GM12878 (cell line): ENCODE data around the gene NUDT16L1. TPM values are rescaled to one million over a fixed set of nuclear protein-coding genes. Genes with fewer than 3 reads are reported as not detected.

ENCODE experiments used
- ASH2L ChIP-seq: fragments of 300-600, 200-600 bp; sonication (generic); IDR thresholded peaks from 2 replicates; pipeline ENCODE4 v1.6.1; 2017; ENCODE audit warnings: low read depth, mild to moderate bottlenecking, borderline replicate concordance
- ETV6 ChIP-seq, 2 experiments: fragments of 450-650 bp in 1 of 2; IDR thresholded peaks in 1 of 2; conservative IDR thresholded peaks in 1 of 2; 2 replicates each; pipeline ENCODE4 v1.6.1; 2014; ENCODE audit warnings: antibody characterized with exemption in 1 of 2, borderline replicate concordance in 1 of 2, low read depth in 1 of 2, mild to moderate bottlenecking in 1 of 2, moderate library complexity in 1 of 2
- IKZF1 ChIP-seq: fragments of 450-650 bp; conservative IDR thresholded peaks from 2 replicates; pipeline ENCODE4 v1.6.1; 2017; ENCODE audit warnings: antibody characterized with exemption, mild to moderate bottlenecking
- PBX3 ChIP-seq: IDR thresholded peaks from 2 replicates; pipeline ENCODE4 v1.6.1; 2011; ENCODE audit warnings: mild to moderate bottlenecking, low read depth, low read length, moderate library complexity; ENCODE audit not compliant: insufficient replicate concordance
- SRF ChIP-seq, 2 experiments: IDR thresholded peaks; 2 replicates each; pipeline ENCODE4 v1.6.1; 2011; ENCODE audit warnings: low read depth in 2 of 2, low read length in 2 of 2, mild to moderate bottlenecking in 1 of 2, moderate library complexity in 1 of 2
- SUZ12 ChIP-seq: fragments of 200-600 bp; sonication (generic); IDR thresholded peaks from one replicate; pipeline ENCODE4 v1.6.1; 2018; ENCODE audit warnings: antibody characterized with exemption, mild to moderate bottlenecking; ENCODE audit not compliant: unreplicated experiment
- YBX1 ChIP-seq: fragments of 450-650 bp; IDR thresholded peaks from 2 replicates; pipeline ENCODE4 v1.6.1; 2016; ENCODE audit warnings: antibody characterized with exemption
- ZNF274 ChIP-seq: IDR thresholded peaks from one replicate; pipeline ENCODE4 v1.8.0; 2011; ENCODE audit not compliant: insufficient read length, insufficient read depth
- polyA plus RNA-seq, 11 experiments: library from polyadenylated mRNA; depleted of rRNA in 4 of 11; unstranded in 6 of 11; stranded (reverse) in 5 of 11; fragments of >200 nt; fragmentation: Nextera tagmentation in 4 of 11; fragmentation: Illumina TruSeq in 1 of 11; extraction: Ambion mirVana in 4 of 11; extraction: Trizol in 1 of 11; gene quantifications; 1 replicate in 1 of 11; 2 replicates in 10 of 11; pipeline versions ENCODE4 v1.2.1 to v1.2.3, GENCODE V29; 2011 to 2016; ENCODE audit warnings: inconsistent platforms in 2 of 11, missing spikeins in 2 of 11, low read depth in 1 of 11
- total RNA-seq, 4 experiments: library from RNA; depleted of rRNA in 3 of 4; stranded (reverse); fragments of >200 nt in 3 of 4; fragmentation: Illumina TruSeq in 1 of 4; extraction: Trizol in 1 of 4; gene quantifications; 2 replicates each; pipeline versions ENCODE4 v1.2.1 to v1.2.3, GENCODE V29; 2013 to 2021
- TF ChIP-seq, protein P1 (sequence below): fragments of 450-650 bp; IDR thresholded peaks from 2 replicates; pipeline ENCODE4 v1.6.1; 2016; ENCODE audit warnings: mild to moderate bottlenecking
- TF ChIP-seq, protein P2 (sequence below): fragments of 450-650 bp; formaldehyde crosslinking; IDR thresholded peaks from 2 replicates; pipeline ENCODE4 v1.5.0; 2022; ENCODE audit warnings: mild to moderate bottlenecking, missing genetic modification characterization

NUDT16L1 gene
- total and polyA plus RNA-seq, 10 of the 15 experiments (the other 5 are each of a cell fraction or from before 2014, with no cell fraction given), result 1.4 to 77.7 (median 28.9) TPM

- TF ChIP-seq PBX3 (no peak), ASH2L (no peak), SUZ12 (no peak), IKZF1 (no peak), SRF (IDR thresholded peaks at IDR 0.05; ENCODE audit: low read depth in 2 of 2, low read length in 2 of 2) (no peak), YBX1 (no peak), ZNF274 (no peak), ETV6 (conservative IDR thresholded peaks at IDR 0.05 in 1 of 2, IDR thresholded peaks at IDR 0.05 in 1 of 2; ENCODE audit: borderline replicate concordance in 1 of 2, low read depth in 1 of 2) (no peak)
- TF ChIP-seq, protein P1, sequence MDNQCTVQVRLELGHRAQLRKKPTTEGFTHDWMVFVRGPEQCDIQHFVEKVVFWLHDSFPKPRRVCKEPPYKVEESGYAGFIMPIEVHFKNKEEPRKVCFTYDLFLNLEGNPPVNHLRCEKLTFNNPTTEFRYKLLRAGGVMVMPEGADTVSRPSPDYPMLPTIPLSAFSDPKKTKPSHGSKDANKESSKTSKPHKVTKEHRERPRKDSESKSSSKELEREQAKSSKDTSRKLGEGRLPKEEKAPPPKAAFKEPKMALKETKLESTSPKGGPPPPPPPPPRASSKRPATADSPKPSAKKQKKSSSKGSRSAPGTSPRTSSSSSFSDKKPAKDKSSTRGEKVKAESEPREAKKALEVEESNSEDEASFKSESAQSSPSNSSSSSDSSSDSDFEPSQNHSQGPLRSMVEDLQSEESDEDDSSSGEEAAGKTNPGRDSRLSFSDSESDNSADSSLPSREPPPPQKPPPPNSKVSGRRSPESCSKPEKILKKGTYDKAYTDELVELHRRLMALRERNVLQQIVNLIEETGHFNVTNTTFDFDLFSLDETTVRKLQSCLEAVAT, result no peak
- TF ChIP-seq, protein P2, sequence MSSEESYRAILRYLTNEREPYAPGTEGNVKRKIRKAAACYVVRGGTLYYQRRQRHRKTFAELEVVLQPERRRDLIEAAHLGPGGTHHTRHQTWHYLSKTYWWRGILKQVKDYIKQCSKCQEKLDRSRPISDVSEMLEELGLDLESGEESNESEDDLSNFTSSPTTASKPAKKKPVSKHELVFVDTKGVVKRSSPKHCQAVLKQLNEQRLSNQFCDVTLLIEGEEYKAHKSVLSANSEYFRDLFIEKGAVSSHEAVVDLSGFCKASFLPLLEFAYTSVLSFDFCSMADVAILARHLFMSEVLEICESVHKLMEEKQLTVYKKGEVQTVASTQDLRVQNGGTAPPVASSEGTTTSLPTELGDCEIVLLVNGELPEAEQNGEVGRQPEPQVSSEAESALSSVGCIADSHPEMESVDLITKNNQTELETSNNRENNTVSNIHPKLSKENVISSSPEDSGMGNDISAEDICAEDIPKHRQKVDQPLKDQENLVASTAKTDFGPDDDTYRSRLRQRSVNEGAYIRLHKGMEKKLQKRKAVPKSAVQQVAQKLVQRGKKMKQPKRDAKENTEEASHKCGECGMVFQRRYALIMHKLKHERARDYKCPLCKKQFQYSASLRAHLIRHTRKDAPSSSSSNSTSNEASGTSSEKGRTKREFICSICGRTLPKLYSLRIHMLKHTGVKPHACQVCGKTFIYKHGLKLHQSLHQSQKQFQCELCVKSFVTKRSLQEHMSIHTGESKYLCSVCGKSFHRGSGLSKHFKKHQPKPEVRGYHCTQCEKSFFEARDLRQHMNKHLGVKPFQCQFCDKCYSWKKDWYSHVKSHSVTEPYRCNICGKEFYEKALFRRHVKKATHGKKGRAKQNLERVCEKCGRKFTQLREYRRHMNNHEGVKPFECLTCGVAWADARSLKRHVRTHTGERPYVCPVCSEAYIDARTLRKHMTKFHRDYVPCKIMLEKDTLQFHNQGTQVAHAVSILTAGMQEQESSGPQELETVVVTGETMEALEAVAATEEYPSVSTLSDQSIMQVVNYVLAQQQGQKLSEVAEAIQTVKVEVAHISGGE, result no peak
Measured at GRCh38 chr16:4723071-4723767, 29.9 kb downstream of the NUDT16L1 start (continued).
